ENCODE data around the gene NPAT. TPM values are rescaled to one million over a fixed set of nuclear protein-coding genes. Genes with fewer than 3 reads are reported as not detected.

The NPAT gene
- total RNA-seq, 1 experiment from 2014 or later, result 27.9 TPM

DNA sequence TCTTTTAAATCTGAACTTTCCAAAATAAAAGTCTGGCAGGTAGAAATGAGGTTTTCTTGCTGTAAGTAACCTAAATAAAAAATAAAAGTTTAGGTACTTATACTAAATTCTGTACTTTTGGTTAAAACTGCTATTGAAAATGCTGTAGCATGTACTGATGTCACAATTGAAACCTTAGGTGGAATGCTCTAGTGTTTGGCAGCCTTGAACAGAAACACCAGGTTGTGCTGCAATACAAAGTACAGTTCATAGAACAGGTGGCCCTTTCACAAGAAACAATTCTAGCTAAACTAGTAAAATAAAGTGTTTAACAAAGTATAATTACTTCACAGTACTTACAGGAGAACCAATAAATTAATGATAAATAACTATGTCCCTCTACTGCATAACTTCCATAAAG, 25.1 kb downstream of the NPAT start:
- no peaks in the 10 kb centered on the region for H3K27me3 ChIP-seq (replicated peaks; ENCODE audit: insufficient read depth, low read depth, low read length, poor library complexity)

DNA sequence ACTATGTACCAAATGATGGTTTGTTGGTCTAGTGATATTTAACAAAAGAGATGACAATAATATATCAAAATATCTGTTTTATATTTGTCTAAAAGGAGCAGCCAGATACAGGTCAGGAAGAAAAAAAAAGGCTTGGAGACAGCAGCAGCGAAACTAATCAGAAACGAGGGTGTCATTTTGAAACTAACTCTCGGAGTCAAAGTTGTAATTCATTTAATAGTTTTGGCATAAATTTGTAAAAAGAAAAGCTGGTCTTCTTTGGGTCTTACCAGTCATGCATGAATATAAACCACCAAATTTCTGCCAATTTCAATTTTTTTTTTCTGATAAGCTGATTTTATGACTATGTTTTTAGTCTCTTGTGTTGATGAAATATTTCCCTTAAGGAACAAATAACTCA, 25.5 kb downstream of the NPAT start:
- H3K27me3 ChIP-seq (replicated peaks; ENCODE audit: insufficient read depth, low read depth, low read length, poor library complexity), result no peaks in the 10 kb centered on the region
- no peaks in the 10 kb centered on the region for H3K4me1 ChIP-seq (ENCODE audit: insufficient read depth, low read length, poor library complexity, severe bottlenecking)
- POLR2A ChIA-PET (ENCODE audit: low non-redundant PET), result no interaction called here
- peaks cover 25% of the 10 kb centered on the region for H3K36me3 ChIP-seq (ENCODE audit: insufficient read depth, low read length, poor library complexity, severe bottlenecking)
- H3K27ac ChIP-seq (ENCODE audit: low read depth, low read length, poor library complexity, severe bottlenecking), result no peak overlapping the region
- CTCF ChIA-PET, result no interaction called here
- no peak for DNase-seq (ENCODE audit: low spot score)
- intact Hi-C loops (cut with micrococcal nuclease; ENCODE audit: unreplicated experiment), result no loop called here
- no peak for TF ChIP-seq EZH2 (IDR thresholded peaks at IDR 0.05; ENCODE audit: borderline replicate concordance, low read depth, low read length, poor library complexity, severe bottlenecking)
- TF ChIP-seq, protein P1, sequence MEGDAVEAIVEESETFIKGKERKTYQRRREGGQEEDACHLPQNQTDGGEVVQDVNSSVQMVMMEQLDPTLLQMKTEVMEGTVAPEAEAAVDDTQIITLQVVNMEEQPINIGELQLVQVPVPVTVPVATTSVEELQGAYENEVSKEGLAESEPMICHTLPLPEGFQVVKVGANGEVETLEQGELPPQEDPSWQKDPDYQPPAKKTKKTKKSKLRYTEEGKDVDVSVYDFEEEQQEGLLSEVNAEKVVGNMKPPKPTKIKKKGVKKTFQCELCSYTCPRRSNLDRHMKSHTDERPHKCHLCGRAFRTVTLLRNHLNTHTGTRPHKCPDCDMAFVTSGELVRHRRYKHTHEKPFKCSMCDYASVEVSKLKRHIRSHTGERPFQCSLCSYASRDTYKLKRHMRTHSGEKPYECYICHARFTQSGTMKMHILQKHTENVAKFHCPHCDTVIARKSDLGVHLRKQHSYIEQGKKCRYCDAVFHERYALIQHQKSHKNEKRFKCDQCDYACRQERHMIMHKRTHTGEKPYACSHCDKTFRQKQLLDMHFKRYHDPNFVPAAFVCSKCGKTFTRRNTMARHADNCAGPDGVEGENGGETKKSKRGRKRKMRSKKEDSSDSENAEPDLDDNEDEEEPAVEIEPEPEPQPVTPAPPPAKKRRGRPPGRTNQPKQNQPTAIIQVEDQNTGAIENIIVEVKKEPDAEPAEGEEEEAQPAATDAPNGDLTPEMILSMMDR (conservative IDR thresholded peaks at IDR 0.05; ENCODE audit: low read depth, low read length), result no peak
- BruUV-seq (replicated peaks), result no TSS peak
- H3K4me3 ChIP-seq (ENCODE audit: low read depth, low read length, poor library complexity, severe bottlenecking), result no peak overlapping the region
- no peaks in the 10 kb centered on the region for H3K9me3 ChIP-seq (ENCODE audit: low read depth, low read length, poor library complexity, severe bottlenecking)

More for the DNA sequence above, 25.1 kb downstream of the NPAT start:
- ChIA-PET CTCF (no interaction called here), POLR2A (ENCODE audit: low non-redundant PET) (no interaction called here)
- no peak for TF ChIP-seq EZH2 (IDR thresholded peaks at IDR 0.05; ENCODE audit: borderline replicate concordance, low read depth, low read length, poor library complexity, severe bottlenecking)
- TF ChIP-seq, protein P1 (conservative IDR thresholded peaks at IDR 0.05; ENCODE audit: low read depth, low read length), result no peak
- intact Hi-C loops (cut with micrococcal nuclease; ENCODE audit: unreplicated experiment), result no loop called here
- Histone ChIP-seq H3K4me1 (ENCODE audit: insufficient read depth, low read length, poor library complexity, severe bottlenecking) (no peaks in the 10 kb centered on the region), H3K36me3 (ENCODE audit: insufficient read depth, low read length, poor library complexity, severe bottlenecking) (peaks cover 25% of the 10 kb centered on the region), H3K4me3 (ENCODE audit: low read depth, low read length, poor library complexity, severe bottlenecking) (no peak overlapping the region), H3K9me3 (ENCODE audit: low read depth, low read length, poor library complexity, severe bottlenecking) (no peaks in the 10 kb centered on the region), H3K27ac (ENCODE audit: low read depth, low read length, poor library complexity, severe bottlenecking) (no peak overlapping the region)
- DNase-seq (ENCODE audit: low spot score), result no peak
- BruUV-seq (replicated peaks), result no TSS peak

DNA sequence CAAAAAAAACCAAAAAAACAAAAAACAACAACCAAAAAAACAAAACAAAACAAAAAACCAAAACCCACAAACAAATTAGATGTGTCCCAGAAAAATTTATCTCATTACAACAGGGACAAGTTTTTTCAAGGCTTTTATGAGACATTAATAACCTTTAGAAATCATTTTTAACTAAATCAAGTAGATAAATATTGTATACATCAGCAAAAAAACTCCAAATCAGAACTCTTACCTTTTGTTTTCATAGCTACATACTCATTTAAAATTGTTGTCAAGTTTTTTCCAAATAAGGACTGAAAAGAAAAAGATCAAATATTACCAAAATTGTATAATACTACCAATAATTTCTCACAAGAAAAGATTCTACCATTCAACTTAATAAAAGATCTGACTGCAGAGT, 28.7 kb downstream of the NPAT start:
- DNase-seq (ENCODE audit: low spot score), result no peak
- no peaks in the 10 kb centered on the region for H3K4me1 ChIP-seq (ENCODE audit: insufficient read depth, low read length, poor library complexity, severe bottlenecking)
- H3K27me3 ChIP-seq (replicated peaks; ENCODE audit: insufficient read depth, low read depth, low read length, poor library complexity), result no peaks in the 10 kb centered on the region
- no TSS peak for BruUV-seq (replicated peaks)
- ChIA-PET CTCF (no interaction called here), POLR2A (ENCODE audit: low non-redundant PET) (interaction anchor here (0.5 kb wide), 1 partner anchor 1040 kb away, joined by 3 read pairs; no protein-coding TSS in a partner anchor)
- intact Hi-C loops (cut with micrococcal nuclease; ENCODE audit: unreplicated experiment), result no loop called here
- no peaks in the 10 kb centered on the region for H3K9me3 ChIP-seq (ENCODE audit: low read depth, low read length, poor library complexity, severe bottlenecking)
- no peak overlapping the region for H3K4me3 ChIP-seq (ENCODE audit: low read depth, low read length, poor library complexity, severe bottlenecking)
- H3K27ac ChIP-seq (ENCODE audit: low read depth, low read length, poor library complexity, severe bottlenecking), result no peak overlapping the region
- TF ChIP-seq, protein P1 (conservative IDR thresholded peaks at IDR 0.05; ENCODE audit: low read depth, low read length), result no peak
- no peak for TF ChIP-seq EZH2 (IDR thresholded peaks at IDR 0.05; ENCODE audit: borderline replicate concordance, low read depth, low read length, poor library complexity, severe bottlenecking)
- H3K36me3 ChIP-seq (ENCODE audit: insufficient read depth, low read length, poor library complexity, severe bottlenecking), result peaks cover 39% of the 10 kb centered on the region

Data from A673 (cell line).